ENCODE results near the gene JMJD8.
A peak's percentile ranks its signal among the peaks of the same experiment; 100 is the strongest.

The JMJD8 gene

GRCh38 chr16:674968-675883 lies 8.9 kb downstream of the JMJD8 start, which contains the start of gene RHBDL1:
Gene RHBDL1, plus strand, starts transcription at chr16:675671. Its CDS starts 120 bp downstream, at chr16:675791.
- no peak for DNase-seq

- DNase-seq: no peak
These were observed 9.8 kb downstream of the JMJD8 start for GRCh38 chr16:674214-674881.

GRCh38 chr16:673399-673991 lies 10.6 kb downstream of the JMJD8 start:
- no peak for DNase-seq

- no peak for DNase-seq
These were observed 11.3 kb downstream of the JMJD8 start for GRCh38 chr16:672851-673250.

- no peak for DNase-seq
These were observed 11.8 kb downstream of the JMJD8 start for GRCh38 chr16:672371-672770.

- no peak for DNase-seq
These were observed 12.6 kb downstream of the JMJD8 start for GRCh38 chr16:671353-672131.

GRCh38 chr16:670485-671352 lies 13.4 kb downstream of the JMJD8 start:
- no peak for DNase-seq

GRCh38 chr16:669666-670065 lies 14.5 kb downstream of the JMJD8 start:
- DNase-seq: no peak

GRCh38 chr16:668519-669171 lies 15.5 kb downstream of the JMJD8 start:
- DNase-seq: no peak

GRCh38 chr16:667780-668518 lies 16.2 kb downstream of the JMJD8 start, which contains the start of gene RHOT2:
Gene RHOT2, plus strand, starts transcription at chr16:668132. Its CDS starts 68 bp downstream, at chr16:668200.
- no peak for DNase-seq

- DNase-seq: no peak
These were observed 16.9 kb downstream of the JMJD8 start for GRCh38 chr16:667113-667779.

GRCh38 chr16:666572-666971 lies 17.6 kb downstream of the JMJD8 start:
- DNase-seq: no peak

GRCh38 chr16:662597-662996 lies 21.5 kb downstream of the JMJD8 start:
- no peak for DNase-seq

GRCh38 chr16:662095-662494 lies 22.0 kb downstream of the JMJD8 start:
- DNase-seq: no peak

- DNase-seq: no peak
These were observed 22.8 kb downstream of the JMJD8 start for GRCh38 chr16:661184-661821.

- DNase-seq: peak; percentile 85
These were observed 23.5 kb downstream of the JMJD8 start for GRCh38 chr16:660459-661183.

GRCh38 chr16:660132-660458 lies 24.0 kb downstream of the JMJD8 start:
- DNase-seq: no peak

- DNase-seq: no peak
These were observed 24.5 kb downstream of the JMJD8 start for GRCh38 chr16:659618-660017.

Measured in 8988T (cell line).